Measurements from ENCODE around the gene GABRB3. TPM values are rescaled to one million over a fixed set of nuclear protein-coding genes. Genes with fewer than 3 reads are reported as not detected.

GABRB3 gene
- total and polyA plus RNA-seq, 2 of the 8 experiments (the other 6 are each of a cell fraction or from before 2014, with no cell fraction given) = 98.8 to 163 TPM

DNA sequence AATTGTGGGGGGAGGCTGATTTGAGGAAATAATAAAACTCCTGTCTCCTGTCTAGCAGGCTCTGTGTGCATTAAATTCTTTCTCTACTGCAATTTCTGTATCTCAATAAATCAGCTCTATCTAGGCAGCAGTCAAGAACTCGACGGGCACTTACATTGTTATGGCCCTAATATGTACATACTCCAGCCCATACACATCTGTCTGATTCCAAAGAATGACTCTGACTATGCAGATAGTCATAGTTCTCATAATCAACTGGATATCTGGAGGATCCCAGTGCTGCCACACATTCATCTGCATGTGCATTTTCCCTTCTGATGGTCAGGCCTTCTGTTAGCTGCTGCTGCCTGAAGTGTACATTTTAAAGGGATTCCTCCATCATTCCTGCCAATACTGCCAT, 114.6 kb downstream of the GABRB3 start:
- H3K4me2 ChIP-seq (ENCODE audit: insufficient read depth in 1 of 2, low read depth in 2 of 2, low read length in 2 of 2) = no peak overlapping the region
- WGBS, 2 experiments (ENCODE audit: extremely low coverage in 1 of 2, insufficient coverage in 1 of 2, insufficient read length in 1 of 2, insufficient replicate concordance in 2 of 2, low coverage in 1 of 2, low lambda C conversion rate in 2 of 2, missing lambda C conversion rate in 1 of 2) = 92% methylated on average over 2 of the region's 2 CpGs; no CpG with 5 or more reads in 1 of the 2 experiments
- no peak overlapping the region for H3K4me3 ChIP-seq (ENCODE audit: extremely low read depth in 1 of 4, insufficient read depth in 2 of 4, low read depth in 3 of 4, low read length in 4 of 4)
- no peak overlapping the region for H3K14ac ChIP-seq (ENCODE audit: insufficient read length)
- peaks cover 0 to 10% (median 1%) of the 10 kb centered on the region in 4 experiments; a peak in 3 of 7 replicates for H3K4me1 ChIP-seq (replicated peaks in 1 of 4; ENCODE audit: control insufficient read depth in 3 of 4, insufficient read depth in 4 of 4, low read length in 3 of 4)
- H4K20me1 ChIP-seq (replicated peaks in 1 of 2; ENCODE audit: control insufficient read depth in 1 of 2, insufficient read depth in 2 of 2, low read length in 2 of 2) = peaks cover 0 to 6% of the 10 kb centered on the region in 2 experiments
- H3K56ac ChIP-seq (replicated peaks; ENCODE audit: insufficient read length, low read depth, low read length) = no peak overlapping the region
- no peaks in the 10 kb centered on the region for H3K23me2 ChIP-seq (ENCODE audit: low read depth, low read length)
- no peak overlapping the region for H3K4ac ChIP-seq (replicated peaks; ENCODE audit: insufficient read length, low read depth, low read length)
- POLR2A ChIA-PET (ENCODE audit: partially characterized antibody) = no interaction called here
- no peak overlapping the region for H2BK12ac ChIP-seq (ENCODE audit: low read depth, low read length)
- H3K27ac ChIP-seq (ENCODE audit: low read depth, low read length) = no peak overlapping the region
- DNase-seq (ENCODE audit: low read depth in 1 of 2, low spot score in 2 of 2) = no peak
- H2AK5ac ChIP-seq (ENCODE audit: low read depth, low read length) = no peak overlapping the region
- CTCF ChIA-PET (ENCODE audit: partially characterized antibody) = no interaction called here
- no peak overlapping the region for H3K9ac ChIP-seq (replicated peaks in 1 of 4; ENCODE audit: extremely low read depth in 1 of 4, low read depth in 3 of 4, low read length in 3 of 4)
- no peak overlapping the region for H2BK5ac ChIP-seq (ENCODE audit: low read depth, low read length)
- H4K5ac ChIP-seq (ENCODE audit: insufficient read length, low read depth, low read length) = no peak overlapping the region
- H2BK120ac ChIP-seq (replicated peaks; ENCODE audit: low read depth, low read length) = no peak overlapping the region
- H3K23ac ChIP-seq (ENCODE audit: insufficient read length) = no peak overlapping the region
- H3K36me3 ChIP-seq (ENCODE audit: control insufficient read depth in 2 of 4, insufficient read depth in 4 of 4, low read length in 3 of 4) = no peaks in the 10 kb centered on the region
- H3K27me3 ChIP-seq (replicated peaks in 1 of 4; ENCODE audit: control insufficient read depth in 3 of 4, extremely low read depth in 1 of 4, insufficient read depth in 3 of 4, low read length in 3 of 4) = no peaks in the 10 kb centered on the region
- FAIRE-seq = no peak
- no peak overlapping the region for H4K91ac ChIP-seq (replicated peaks; ENCODE audit: insufficient read length, low read length)
- H2BK20ac ChIP-seq (ENCODE audit: low read length) = no peak overlapping the region
- H3K79me2 ChIP-seq (ENCODE audit: control insufficient read depth in 1 of 2, insufficient read depth in 2 of 2, low read length in 2 of 2) = peaks cover 0 to 74% of the 10 kb centered on the region in 2 experiments; a peak in 2 of 4 replicates
- peaks cover 13% of the 10 kb centered on the region for H3K79me1 ChIP-seq (ENCODE audit: low read depth, low read length)
- 0 out of 4 replicates have a peak, but pooled peaks cover 0 to 1% of the 10 kb centered on the region in 2 experiments for H3K9me3 ChIP-seq (ENCODE audit: insufficient read depth in 2 of 2, low read depth in 1 of 2, low read length in 1 of 2)
- H2AFZ ChIP-seq (ENCODE audit: low read length) = no peak overlapping the region
- H2BK15ac ChIP-seq (ENCODE audit: low read length) = no peak overlapping the region
- H3K18ac ChIP-seq (ENCODE audit: extremely low read depth, low read length) = no peak overlapping the region
- no peak overlapping the region for H4K8ac ChIP-seq (ENCODE audit: extremely low read depth, insufficient read depth, low read length)
- TF ChIP-seq BRCA1 (IDR thresholded peaks at IDR 0.05; ENCODE audit: low read depth, low read length) (no peak), KDM4A (IDR thresholded peaks at IDR 0.05; ENCODE audit: low read depth, low read length, severe bottlenecking) (no peak), RAD21 (IDR thresholded peaks at IDR 0.05 in 1 of 2, conservative IDR thresholded peaks at IDR 0.05 in 1 of 2; ENCODE audit: low read depth in 2 of 2, low read length in 2 of 2) (no peak), NRF1 (IDR thresholded peaks at IDR 0.05; ENCODE audit: low read depth, low read length) (no peak), POLR2A (IDR thresholded peaks at IDR 0.05; ENCODE audit: control extremely low read depth in 1 of 2, low read depth in 2 of 2, low read length in 2 of 2) (no peak), RBBP5 (IDR thresholded peaks at IDR 0.05; ENCODE audit: borderline replicate concordance, low read depth, low read length) (no peak), CHD2 (IDR thresholded peaks at IDR 0.05; ENCODE audit: low read length) (no peak), YY1 (IDR thresholded peaks at IDR 0.05; ENCODE audit: low read depth, low read length) (no peak), EP300 (IDR thresholded peaks at IDR 0.05; ENCODE audit: borderline replicate concordance in 1 of 2, low read depth in 2 of 2, low read length in 2 of 2) (no peak), EGR1 (IDR thresholded peaks at IDR 0.05; ENCODE audit: borderline replicate concordance, low read depth, low read length) (no peak), JUN (IDR thresholded peaks at IDR 0.05; ENCODE audit: low read depth, low read length) (no peak)

Data from H1 (cell line).